ENCODE results near the gene CHST11. TPM values are rescaled to one million over a fixed set of nuclear protein-coding genes. Genes with fewer than 3 reads are reported as not detected.

CHST11 gene
- total RNA-seq, 1 experiment from 2014 or later, result 0.25 TPM

GRCh38 chr12:104768033-104768432, 311.3 kb downstream of the CHST11 start:
- no peaks in the 10 kb centered on the region for H3K36me3 ChIP-seq (ENCODE audit: control insufficient read depth, insufficient read depth, low read length)
- no peaks in the 10 kb centered on the region for H3K4me1 ChIP-seq
- BruUV-seq (replicated peaks), result no TSS peak
- no peak overlapping the region for H3K27ac Mint-ChIP-seq (ENCODE audit: unreplicated experiment)
- peaks cover 6% of the 10 kb centered on the region for H3K9me3 ChIP-seq
- H3K4me3 Mint-ChIP-seq (ENCODE audit: unreplicated experiment), result no peak overlapping the region
- CTCF ChIA-PET, result no interaction called here
- H3K4me1 Mint-ChIP-seq (ENCODE audit: low read depth, unreplicated experiment), result no peaks in the 10 kb centered on the region
- DNase-seq, result no peak
- peaks cover 8% of the 10 kb centered on the region for H3K27me3 Mint-ChIP-seq (ENCODE audit: insufficient read depth, unreplicated experiment)
- H3K9me3 Mint-ChIP-seq (ENCODE audit: unreplicated experiment), result peaks cover 10% of the 10 kb centered on the region
- POLR2A ChIA-PET, result no interaction called here
- H3K36me3 Mint-ChIP-seq (ENCODE audit: insufficient read depth, unreplicated experiment), result no peaks in the 10 kb centered on the region
- H3K4me3 ChIP-seq (ENCODE audit: low read depth, low read length), result no peak overlapping the region
- TF ChIP-seq CTCF (IDR thresholded peaks at IDR 0.05; ENCODE audit: insufficient read depth in 1 of 2, low read depth in 1 of 2, low read length in 1 of 2, severe bottlenecking in 1 of 2, unreplicated experiment in 1 of 2), result no peak
- intact Hi-C loops (cut with micrococcal nuclease; ENCODE audit: unreplicated experiment), result no loop called here
- no peaks in the 10 kb centered on the region for H3K27me3 ChIP-seq (replicated peaks; ENCODE audit: control insufficient read depth, insufficient read depth, low read length)

- POLR2A ChIA-PET, result interaction anchor here (0.5 kb wide), 1 partner anchor 186 kb away, joined by 10 read pairs; no protein-coding TSS in a partner anchor
- CTCF ChIA-PET, result no interaction called here
- Histone ChIP-seq H3K27me3 (replicated peaks; ENCODE audit: control insufficient read depth, insufficient read depth, low read length) (no peaks in the 10 kb centered on the region), H3K4me1 (no peaks in the 10 kb centered on the region), H3K36me3 (ENCODE audit: control insufficient read depth, insufficient read depth, low read length) (no peaks in the 10 kb centered on the region), H3K4me3 (ENCODE audit: low read depth, low read length) (no peak overlapping the region), H3K9me3 (peaks cover 14% of the 10 kb centered on the region)
- intact Hi-C loops (cut with micrococcal nuclease; ENCODE audit: unreplicated experiment), result no loop called here
- H3K27me3 Mint-ChIP-seq (ENCODE audit: insufficient read depth, unreplicated experiment), result peaks cover 8% of the 10 kb centered on the region
- no peaks in the 10 kb centered on the region for H3K36me3 Mint-ChIP-seq (ENCODE audit: insufficient read depth, unreplicated experiment)
- TF ChIP-seq CTCF (IDR thresholded peaks at IDR 0.05; ENCODE audit: insufficient read depth in 1 of 2, low read depth in 1 of 2, low read length in 1 of 2, severe bottlenecking in 1 of 2, unreplicated experiment in 1 of 2), result no peak
- no peak for DNase-seq
- H3K27ac Mint-ChIP-seq (ENCODE audit: unreplicated experiment), result no peak overlapping the region
- no TSS peak for BruUV-seq (replicated peaks)
- peaks cover 16% of the 10 kb centered on the region for H3K9me3 Mint-ChIP-seq (ENCODE audit: unreplicated experiment)
- no peaks in the 10 kb centered on the region for H3K4me1 Mint-ChIP-seq (ENCODE audit: low read depth, unreplicated experiment)
- H3K4me3 Mint-ChIP-seq (ENCODE audit: unreplicated experiment), result no peak overlapping the region
Measured at GRCh38 chr12:104769144-104769561, 312.4 kb downstream of the CHST11 start.

- H3K9me3 ChIP-seq, result peaks cover 14% of the 10 kb centered on the region
- Mint-ChIP-seq H3K27me3 (ENCODE audit: insufficient read depth, unreplicated experiment) (peaks cover 8% of the 10 kb centered on the region), H3K4me1 (ENCODE audit: low read depth, unreplicated experiment) (no peaks in the 10 kb centered on the region), H3K27ac (ENCODE audit: unreplicated experiment) (no peak overlapping the region), H3K9me3 (ENCODE audit: unreplicated experiment) (peaks cover 16% of the 10 kb centered on the region), H3K36me3 (ENCODE audit: insufficient read depth, unreplicated experiment) (no peaks in the 10 kb centered on the region), H3K4me3 (ENCODE audit: unreplicated experiment) (no peak overlapping the region)
- no peaks in the 10 kb centered on the region for H3K27me3 ChIP-seq (replicated peaks; ENCODE audit: control insufficient read depth, insufficient read depth, low read length)
- H3K36me3 ChIP-seq (ENCODE audit: control insufficient read depth, insufficient read depth, low read length), result no peaks in the 10 kb centered on the region
- intact Hi-C loops (cut with micrococcal nuclease; ENCODE audit: unreplicated experiment), result no loop called here
- ChIA-PET CTCF (no interaction called here), POLR2A (no interaction called here)
- no TSS peak for BruUV-seq (replicated peaks)
- H3K4me1 ChIP-seq, result no peaks in the 10 kb centered on the region
- no peak for TF ChIP-seq CTCF (IDR thresholded peaks at IDR 0.05; ENCODE audit: insufficient read depth in 1 of 2, low read depth in 1 of 2, low read length in 1 of 2, severe bottlenecking in 1 of 2, unreplicated experiment in 1 of 2)
- H3K4me3 ChIP-seq (ENCODE audit: low read depth, low read length), result no peak overlapping the region
- no peak for DNase-seq
Measured at GRCh38 chr12:104772336-104772735, 315.6 kb downstream of the CHST11 start.

Data from Caco-2 (cell line).